Ishikawa (cell line): ENCODE data around the gene TMEM252.

Experiments
- CEBPB ChIP-seq: IDR thresholded peaks from 2 replicates; pipeline ENCODE4 v1.6.1; 2012
- CREB1 ChIP-seq: IDR thresholded peaks from 2 replicates; pipeline ENCODE4 v1.6.1; 2012; ENCODE audit warnings: low read depth
- EGR1 ChIP-seq: IDR thresholded peaks from 2 replicates; pipeline ENCODE4 v1.6.1; 2012
- EP300 ChIP-seq: IDR thresholded peaks from 2 replicates; pipeline ENCODE4 v1.6.1; 2012; ENCODE audit warnings: borderline replicate concordance
- FOXM1 ChIP-seq: IDR thresholded peaks from 2 replicates; pipeline ENCODE4 v1.6.1; 2012; ENCODE audit warnings: low read depth, borderline replicate concordance
- MAX ChIP-seq: IDR thresholded peaks from 2 replicates; pipeline ENCODE4 v1.6.1; 2012
- NFIC ChIP-seq: IDR thresholded peaks from 2 replicates; pipeline ENCODE4 v1.6.1; 2012
- RAD21 ChIP-seq: IDR thresholded peaks from 2 replicates; pipeline ENCODE4 v1.6.1; 2012; ENCODE audit warnings: low read depth
- REST ChIP-seq: IDR thresholded peaks from 2 replicates; pipeline ENCODE4 v1.6.1; 2012; ENCODE audit warnings: low read depth, mild to moderate bottlenecking
- TAF1 ChIP-seq: IDR thresholded peaks from 2 replicates; pipeline ENCODE4 v1.6.1; 2012; ENCODE audit warnings: low read depth, mild to moderate bottlenecking
- TCF12 ChIP-seq: IDR thresholded peaks from 2 replicates; pipeline ENCODE4 v1.6.1; 2012; ENCODE audit warnings: low read depth
- TEAD4 ChIP-seq: IDR thresholded peaks from 2 replicates; pipeline ENCODE4 v1.6.1; 2012
- USF1 ChIP-seq: IDR thresholded peaks from 2 replicates; pipeline ENCODE4 v1.6.1; 2012
- YY1 ChIP-seq: IDR thresholded peaks from 2 replicates; pipeline ENCODE4 v1.6.1; 2012; ENCODE audit warnings: low read depth
- ZBTB7A ChIP-seq: IDR thresholded peaks from 2 replicates; pipeline ENCODE4 v1.6.1; 2012; ENCODE audit warnings: low read depth

The TMEM252 gene

GRCh38 chr9:68488126-68488525, 52.6 kb downstream of the TMEM252 start:
- no peak for TF ChIP-seq CREB1
- TF ChIP-seq EGR1 = no peak
- TF ChIP-seq MAX = no peak
- no peak for TF ChIP-seq TEAD4
- no peak for TF ChIP-seq CEBPB
- TF ChIP-seq RAD21 = no peak
- TF ChIP-seq NFIC = no peak
- no peak for TF ChIP-seq ZBTB7A
- TF ChIP-seq TAF1 = no peak
- TF ChIP-seq TCF12 = no peak
- TF ChIP-seq REST = no peak
- no peak for TF ChIP-seq FOXM1
- no peak for TF ChIP-seq EP300
- no peak for TF ChIP-seq YY1
- no peak for TF ChIP-seq USF1
